Tibial nerve (tissue), 4 donors: ENCODE data around the gene WDTC1. TPM values are rescaled to one million over a fixed set of nuclear protein-coding genes. Genes with fewer than 3 reads are reported as not detected.
"Not testable (repeated sequence)": the region's sequence is repeated elsewhere in the genome, so short reads cannot be mapped to it uniquely, and the experiment has no call there.

Experiments used
- DNase-seq, 2 donors: peaks; one replicate each; pipeline ENCODE4 v3.0.0-alpha.2; 2019; ENCODE audit warnings: low spot score in 2 of 2
- H3K27ac ChIP-seq, 4 donors: fragments of 200-600 bp; sonication (generic) in 3 of 4; one replicate each; pipeline ENCODE4 v1.5.1; 2017 to 2019; ENCODE audit warnings: mild to moderate bottlenecking in 1 of 4
- H3K27me3 ChIP-seq, 2 donors: fragments of 200-600 bp; sonication (generic) in 1 of 2; one replicate each; pipeline versions ENCODE4 v1.5.1 to v1.6.0; 2017 to 2019
- H3K36me3 ChIP-seq, 3 donors: fragments of 200-600 bp; sonication (generic); one replicate each; pipeline ENCODE4 v1.5.1; 2018 to 2019
- H3K4me1 ChIP-seq, 4 donors: fragments of 200-600 bp; sonication (generic) in 3 of 4; one replicate each; pipeline ENCODE4 v1.5.1; 2017 to 2019
- H3K4me3 ChIP-seq, 4 donors: fragments of 200-600 bp; sonication (generic) in 3 of 4; one replicate each; pipeline ENCODE4 v1.5.1; 2017 to 2019; ENCODE audit warnings: mild to moderate bottlenecking in 1 of 4, moderate library complexity in 1 of 4
- H3K9me3 ChIP-seq, 4 donors: fragments of 200-600 bp; sonication (generic) in 3 of 4; one replicate each; pipeline ENCODE4 v1.5.1; 2017 to 2019
- CTCF ChIP-seq, 5 experiments: fragments of 200-600 bp in 3 of 5; fragments of 450-650 bp in 2 of 5; sonication (generic) in 3 of 5; IDR thresholded peaks; one replicate each; pipeline ENCODE4 v1.5.1; 2016 to 2019; ENCODE audit warnings: antibody characterized with exemption in 5 of 5, mild to moderate bottlenecking in 3 of 5, moderate library complexity in 2 of 5
- EP300 ChIP-seq, 2 donors: sonication (generic); formaldehyde crosslinking; IDR thresholded peaks; one replicate each; pipeline ENCODE4 v1.6.1; 2017; ENCODE audit warnings: antibody characterized with exemption in 2 of 2, mild to moderate bottlenecking in 1 of 2
- POLR2A ChIP-seq, 2 donors: fragments of 450-650 bp; IDR thresholded peaks; one replicate each; pipeline ENCODE4 v1.6.1; 2017; ENCODE audit warnings: antibody characterized with exemption in 2 of 2, mild to moderate bottlenecking in 2 of 2, moderate library complexity in 2 of 2
- WGBS, 2 donors: methylation state at CpG; one replicate each; pipeline ENCODE4 v1.1.5; 2018; 5-methylcytosine and 5-hydroxymethylcytosine counted together
- total RNA-seq, 4 donors: library from RNA; depleted of rRNA; stranded (reverse); fragments of >200 nt; gene quantifications; one replicate each; pipeline ENCODE4 v1.1.0, GENCODE V29; 2016

WDTC1 gene
- total RNA-seq, 4 donors from 2014 or later, result 33.0 to 51.0 (median 38.4) TPM

- 100% methylated on average over 1 of the region's 1 CpG for WGBS, 2 donors
- no peak for DNase-seq
These were observed 30.5 kb upstream of the WDTC1 start for GRCh38 chr1:27203946-27204345.

GRCh38 chr1:27207238-27207637 is 27.2 kb upstream of the WDTC1 start:
- not testable (repeated sequence) for H3K27me3 ChIP-seq, H3K4me1 ChIP-seq, H3K4me3 ChIP-seq, H3K27ac ChIP-seq, H3K9me3 ChIP-seq, H3K36me3 ChIP-seq, DNase-seq
- 74 to 85% methylated on average over 1 of the region's 1 CpG for WGBS, 2 donors

More at GRCh38 chr1:27203946-27204345, 30.5 kb upstream of the WDTC1 start:
- Histone ChIP-seq H3K36me3 (no peaks in the 10 kb centered on the region), H3K4me3 (no peak overlapping the region), H3K4me1 (no peaks in the 10 kb centered on the region), H3K9me3 (no peaks in the 10 kb centered on the region), H3K27ac (no peak overlapping the region), H3K27me3 (no peaks in the 10 kb centered on the region)
- TF ChIP-seq EP300 (IDR thresholded peaks at IDR 0.05) (no peak), CTCF (IDR thresholded peaks at IDR 0.05) (no peak), POLR2A (IDR thresholded peaks at IDR 0.05) (no peak)

- H3K9me3 ChIP-seq, H3K4me1 ChIP-seq, H3K36me3 ChIP-seq, H3K4me3 ChIP-seq, H3K27ac ChIP-seq, H3K27me3 ChIP-seq, DNase-seq: not testable (repeated sequence)
- WGBS, 2 donors, result 87 to 90% methylated on average over 11 of the region's 11 CpGs
These were observed 26.1 kb upstream of the WDTC1 start for GRCh38 chr1:27208143-27208850.

- 91 to 93% methylated on average over 7 of the region's 7 CpGs for WGBS, 2 donors
- TF ChIP-seq POLR2A (IDR thresholded peaks at IDR 0.05) (no peak), EP300 (IDR thresholded peaks at IDR 0.05) (no peak), CTCF (IDR thresholded peaks at IDR 0.05) (no peak)
- no peaks in the 10 kb centered on the region for H3K4me1 ChIP-seq
- DNase-seq, result no peak
- no peak overlapping the region for H3K4me3 ChIP-seq
- H3K36me3 ChIP-seq, result no peaks in the 10 kb centered on the region
- H3K9me3 ChIP-seq, result no peaks in the 10 kb centered on the region
- H3K27ac ChIP-seq, result no peak overlapping the region
- H3K27me3 ChIP-seq, result no peaks in the 10 kb centered on the region
These were observed 18.0 kb upstream of the WDTC1 start for GRCh38 chr1:27216466-27216865.

- H3K36me3 ChIP-seq, result no peaks in the 10 kb centered on the region
- no peak for DNase-seq
- no peaks in the 10 kb centered on the region for H3K4me1 ChIP-seq
- WGBS, 2 donors, result 90 to 94% methylated on average over 6 of the region's 6 CpGs
- H3K4me3 ChIP-seq, result no peak overlapping the region
- no peak overlapping the region for H3K27ac ChIP-seq
- H3K9me3 ChIP-seq, result no peaks in the 10 kb centered on the region
- no peaks in the 10 kb centered on the region for H3K27me3 ChIP-seq
- TF ChIP-seq POLR2A (IDR thresholded peaks at IDR 0.05) (no peak), EP300 (IDR thresholded peaks at IDR 0.05) (no peak), CTCF (IDR thresholded peaks at IDR 0.05) (no peak)
These were observed 17.0 kb upstream of the WDTC1 start for GRCh38 chr1:27217401-27217800.

GRCh38 chr1:27218736-27219135 is 15.7 kb upstream of the WDTC1 start:
- Histone ChIP-seq H3K4me1 (no peaks in the 10 kb centered on the region), H3K36me3 (no peaks in the 10 kb centered on the region), H3K4me3 (no peak overlapping the region), H3K27me3 (no peaks in the 10 kb centered on the region), H3K27ac (no peak overlapping the region), H3K9me3 (no peaks in the 10 kb centered on the region)
- 91 to 92% methylated on average over 3 of the region's 3 CpGs for WGBS, 2 donors
- TF ChIP-seq EP300 (IDR thresholded peaks at IDR 0.05) (no peak), CTCF (IDR thresholded peaks at IDR 0.05) (no peak), POLR2A (IDR thresholded peaks at IDR 0.05) (no peak)
- no peak for DNase-seq
